Spleen (tissue), 11 donors: ENCODE measurements around the gene PTPRCAP. TPM values are rescaled to one million over a fixed set of nuclear protein-coding genes. Genes with fewer than 3 reads are reported as not detected.

Experiments
- DNase-seq: peaks from one replicate; pipeline ENCODE4 v3.0.0-alpha.2; 2020
- H3K27ac ChIP-seq, 8 donors: fragments of 200-600 bp; sonication (generic) in 7 of 8; 1 replicate in 4 of 8; 2 replicates in 4 of 8; pipeline versions ENCODE4 v1.5.0 to v1.8.0; 2016 to 2021; ENCODE audit warnings: inconsistent platforms in 4 of 8, mild to moderate bottlenecking in 4 of 8, moderate library complexity in 1 of 8
- H3K27me3 ChIP-seq, 7 donors: fragments of 200-600 bp; sonication (generic) in 6 of 7; replicated peaks in 1 of 7; 1 replicate in 4 of 7; 2 replicates in 3 of 7; pipeline versions ENCODE4 v1.5.0 to v1.8.0; 2016 to 2021; ENCODE audit warnings: inconsistent platforms in 3 of 7, mild to moderate bottlenecking in 1 of 7
- H3K36me3 ChIP-seq, 6 donors: fragments of 200-600 bp; sonication (generic) in 5 of 6; 1 replicate in 4 of 6; 2 replicates in 2 of 6; pipeline versions ENCODE4 v1.5.0 to v1.8.0; 2016 to 2021; ENCODE audit warnings: inconsistent platforms in 2 of 6
- H3K4me1 ChIP-seq, 6 donors: fragments of 200-600 bp; sonication (generic) in 5 of 6; 1 replicate in 3 of 6; 2 replicates in 3 of 6; pipeline versions ENCODE4 v1.5.0 to v1.8.0; 2016 to 2021; ENCODE audit warnings: inconsistent platforms in 3 of 6
- H3K4me3 ChIP-seq, 8 donors: fragments of 200-600 bp; sonication (generic) in 7 of 8; 1 replicate in 4 of 8; 2 replicates in 4 of 8; pipeline versions ENCODE4 v1.5.0 to v1.8.0; 2016 to 2021; ENCODE audit warnings: inconsistent platforms in 4 of 8, mild to moderate bottlenecking in 4 of 8, moderate library complexity in 2 of 8
- H3K9me3 ChIP-seq, 8 donors: fragments of 200-600 bp; sonication (generic) in 7 of 8; 1 replicate in 4 of 8; 2 replicates in 4 of 8; pipeline versions ENCODE4 v1.5.0 to v1.8.0; 2016 to 2021; ENCODE audit warnings: inconsistent platforms in 4 of 8
- POLR2A ChIP-seq, 3 donors: fragments of 450-650 bp; IDR thresholded peaks; one replicate each; pipeline ENCODE4 v1.5.1; 2017; ENCODE audit warnings: antibody characterized with exemption in 3 of 3, mild to moderate bottlenecking in 1 of 3
- POLR2AphosphoS5 ChIP-seq, 3 donors: sonication (generic); formaldehyde crosslinking; IDR thresholded peaks; one replicate each; pipeline ENCODE4 v1.5.1; 2017; ENCODE audit warnings: antibody characterized with exemption in 3 of 3
- WGBS, 5 donors: extraction: QIAGEN DNeasy Blood & Tissue Kit in 3 of 5; methylation state at CpG; one replicate each; pipeline versions ENCODE4 v1.1.5 to v1.1.7; 2013 to 2018; 5-methylcytosine and 5-hydroxymethylcytosine counted together
- intact Hi-C: fragments of 100-400 bp; cut with DNase I; formaldehyde crosslinking; loops from one replicate; pipeline ENCODE4 v1.15.0; 2023; ENCODE audit warnings: low total_unique reads
- polyA plus RNA-seq, 3 donors: library from polyadenylated mRNA; stranded (reverse); fragments of 200-250 nt; gene quantifications; one replicate each; pipeline ENCODE4 v1.2.1, GENCODE V29; 2013
- total RNA-seq, 7 donors: library from RNA; depleted of rRNA in 3 of 7; stranded (reverse); fragments of >200 nt in 3 of 7; fragmentation: NEBNext Ultra II Directional in 4 of 7; extraction: Animal tissue kit (Norgen Biotek cat#: 25700) in 4 of 7; gene quantifications; one replicate each; pipeline versions ENCODE4 v1.1.0 to v1.2.1, GENCODE V29; 2016 to 2021
- TF ChIP-seq, protein P1 (sequence below), 11 experiments: fragments of 200-600 bp in 7 of 11; fragments of 450-650 bp in 4 of 11; sonication (generic) in 4 of 11; IDR thresholded peaks in 8 of 11; conservative IDR thresholded peaks in 3 of 11; 1 replicate in 7 of 11; 2 replicates in 4 of 11; pipeline versions ENCODE4 v1.4.0 to v1.8.0; 2016 to 2021; ENCODE audit warnings: antibody characterized with exemption in 11 of 11, inconsistent platforms in 4 of 11, mild to moderate bottlenecking in 1 of 11
- donor health status: healthy with polysubstance abuse.
- donor health status: DM: no; HTN: no; CAD: no; lungs with moderate emphysema.
- donor health status: DM: no; HTN: no; CAD: no.
- donor health status: Bipolar disorder and iron deficiency.
- donor health status: healthy.
- donor health status: DM: no; HTN: no; CAD: no.
- donor health status: DM: yes; HTN: yes; CAD: no.

PTPRCAP gene
- total and polyA plus RNA-seq, 10 donors: 119 to 557 (median 238) TPM

DNA sequence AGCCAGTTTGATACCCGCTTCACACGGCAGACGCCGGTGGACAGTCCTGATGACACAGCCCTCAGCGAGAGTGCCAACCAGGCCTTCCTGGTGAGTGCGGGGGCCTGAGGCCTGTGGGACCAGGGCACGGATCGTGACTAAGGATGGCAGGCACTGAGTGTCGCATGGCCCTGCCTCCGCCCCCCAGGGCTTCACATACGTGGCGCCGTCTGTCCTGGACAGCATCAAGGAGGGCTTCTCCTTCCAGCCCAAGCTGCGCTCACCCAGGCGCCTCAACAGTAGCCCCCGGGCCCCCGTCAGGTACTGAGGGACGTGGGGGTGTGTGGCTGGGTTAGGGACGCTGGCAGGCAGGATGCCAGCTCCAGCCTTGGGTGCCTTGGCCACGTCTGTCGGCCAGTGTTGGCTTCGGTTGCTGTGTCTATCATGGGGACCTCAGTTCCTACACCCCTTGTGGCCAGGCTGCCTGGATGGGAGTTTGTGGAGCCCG, 3.0 kb downstream of the PTPRCAP start:
- Histone ChIP-seq H3K27ac (peak overlapping the region in 7 of 8 donors; percentile 28 to 97 (median 87)), H3K27me3 (no peaks in the 10 kb centered on the region), H3K4me3 (peak overlapping the region in 6 of 8 donors; percentile 67 to 95 (median 76)), H3K9me3 (no peaks in the 10 kb centered on the region), H3K4me1 (peaks cover 26 to 100% (median 83%) of the 10 kb centered on the region in 6 donors), H3K36me3 (peaks cover 6 to 99% (median 55%) of the 10 kb centered on the region in 6 donors)
- DNase-seq: peak; percentile 86
- 57 to 75% (median 70%) methylated on average over 20 to 23 of the region's 23 CpGs; no CpG with 5 or more reads in 1 of the 5 donors for WGBS, 5 donors
- no peak for TF ChIP-seq POLR2A (IDR thresholded peaks at IDR 0.05)
- TF ChIP-seq POLR2AphosphoS5 (IDR thresholded peaks at IDR 0.05): peak; percentile 77 to 84 (median 79)
- intact Hi-C loops: no loop called here

GRCh38 chr11:67433536-67434394, 3.7 kb downstream of the PTPRCAP start:
- Histone ChIP-seq H3K27ac (peak overlapping the region in 7 of 8 donors; percentile 28 to 97 (median 87)), H3K4me1 (peaks cover 28 to 100% (median 83%) of the 10 kb centered on the region in 6 donors), H3K9me3 (no peaks in the 10 kb centered on the region), H3K4me3 (peak overlapping the region in 1 of 8 donors; percentile 95), H3K36me3 (peaks cover 6 to 96% (median 56%) of the 10 kb centered on the region in 6 donors), H3K27me3 (no peaks in the 10 kb centered on the region)
- DNase-seq: peak; percentile 80
- intact Hi-C loops: no loop called here
- peak; percentile 17 to 55 (median 45) for TF ChIP-seq POLR2AphosphoS5 (IDR thresholded peaks at IDR 0.05)
- no peak for TF ChIP-seq POLR2A (IDR thresholded peaks at IDR 0.05)
- WGBS, 5 donors: 64 to 81% (median 78%) methylated on average over 19 to 22 of the region's 22 CpGs

DNA sequence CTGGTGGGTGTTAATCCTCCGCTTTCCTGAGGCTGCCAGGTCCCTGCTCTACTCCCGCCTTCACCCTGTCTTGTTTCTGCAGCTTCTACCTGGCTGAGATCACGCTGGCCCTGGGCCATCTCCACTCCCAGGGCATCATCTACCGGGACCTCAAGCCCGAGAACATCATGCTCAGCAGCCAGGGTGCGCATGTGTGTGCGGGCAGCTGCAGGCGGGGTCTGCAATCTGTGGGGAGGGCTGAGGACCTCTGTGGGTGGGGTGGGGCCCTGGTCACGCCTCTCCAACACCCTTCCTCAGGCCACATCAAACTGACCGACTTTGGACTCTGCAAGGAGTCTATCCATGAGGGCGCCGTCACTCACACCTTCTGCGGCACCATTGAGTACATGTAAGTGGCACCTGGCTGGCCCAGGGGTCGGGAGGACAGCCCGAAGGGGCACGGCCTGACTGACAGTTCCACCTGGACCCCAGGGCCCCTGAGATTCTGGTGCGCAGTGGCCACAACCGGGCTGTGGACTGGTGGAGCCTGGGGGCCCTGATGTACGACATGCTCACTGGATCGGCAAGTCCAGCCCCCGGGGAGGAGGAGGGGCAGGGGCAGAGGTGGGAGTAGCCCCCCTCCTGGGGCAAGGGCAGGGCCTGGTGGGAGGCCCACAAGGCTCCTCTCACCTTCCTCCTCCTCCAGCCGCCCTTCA, 4.7 kb downstream of the PTPRCAP start:
- Histone ChIP-seq H3K27ac (peak overlapping the region in 6 of 8 donors; percentile 28 to 97 (median 91)), H3K27me3 (no peaks in the 10 kb centered on the region), H3K36me3 (peaks cover 6 to 86% (median 54%) of the 10 kb centered on the region in 6 donors), H3K4me3 (no peak overlapping the region), H3K4me1 (peaks cover 26 to 96% (median 80%) of the 10 kb centered on the region in 6 donors), H3K9me3 (no peaks in the 10 kb centered on the region)
- intact Hi-C loops: no loop called here
- peak; percentile 24 to 84 (median 64) for TF ChIP-seq POLR2AphosphoS5 (IDR thresholded peaks at IDR 0.05)
- no peak for TF ChIP-seq POLR2A (IDR thresholded peaks at IDR 0.05)
- TF ChIP-seq, protein P1, sequence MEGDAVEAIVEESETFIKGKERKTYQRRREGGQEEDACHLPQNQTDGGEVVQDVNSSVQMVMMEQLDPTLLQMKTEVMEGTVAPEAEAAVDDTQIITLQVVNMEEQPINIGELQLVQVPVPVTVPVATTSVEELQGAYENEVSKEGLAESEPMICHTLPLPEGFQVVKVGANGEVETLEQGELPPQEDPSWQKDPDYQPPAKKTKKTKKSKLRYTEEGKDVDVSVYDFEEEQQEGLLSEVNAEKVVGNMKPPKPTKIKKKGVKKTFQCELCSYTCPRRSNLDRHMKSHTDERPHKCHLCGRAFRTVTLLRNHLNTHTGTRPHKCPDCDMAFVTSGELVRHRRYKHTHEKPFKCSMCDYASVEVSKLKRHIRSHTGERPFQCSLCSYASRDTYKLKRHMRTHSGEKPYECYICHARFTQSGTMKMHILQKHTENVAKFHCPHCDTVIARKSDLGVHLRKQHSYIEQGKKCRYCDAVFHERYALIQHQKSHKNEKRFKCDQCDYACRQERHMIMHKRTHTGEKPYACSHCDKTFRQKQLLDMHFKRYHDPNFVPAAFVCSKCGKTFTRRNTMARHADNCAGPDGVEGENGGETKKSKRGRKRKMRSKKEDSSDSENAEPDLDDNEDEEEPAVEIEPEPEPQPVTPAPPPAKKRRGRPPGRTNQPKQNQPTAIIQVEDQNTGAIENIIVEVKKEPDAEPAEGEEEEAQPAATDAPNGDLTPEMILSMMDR (IDR thresholded peaks at IDR 0.05 in 8 of 11, conservative IDR thresholded peaks at IDR 0.05 in 3 of 11): no peak
- 82 to 89% (median 86%) methylated on average over 11 to 22 of the region's 22 CpGs for WGBS, 5 donors
- DNase-seq: peak; percentile 80

GRCh38 chr11:67431346-67432249, 5.9 kb downstream of the PTPRCAP start:
- no peak overlapping the region for H3K4me3 ChIP-seq
- intact Hi-C loops: no loop called here
- no peak for DNase-seq
- TF ChIP-seq, protein P1 (IDR thresholded peaks at IDR 0.05 in 8 of 11, conservative IDR thresholded peaks at IDR 0.05 in 3 of 11): no peak
- peak in 2 of 3 donors; percentile 34 to 64 for TF ChIP-seq POLR2AphosphoS5 (IDR thresholded peaks at IDR 0.05)
- no peaks in the 10 kb centered on the region for H3K27me3 ChIP-seq
- WGBS, 5 donors: 86 to 94% (median 92%) methylated on average over 22 to 24 of the region's 24 CpGs
- H3K4me1 ChIP-seq: peaks cover 31 to 91% (median 76%) of the 10 kb centered on the region in 6 donors
- no peaks in the 10 kb centered on the region for H3K9me3 ChIP-seq
- peak overlapping the region in 1 of 8 donors; percentile 2 for H3K27ac ChIP-seq
- peaks cover 6 to 75% (median 54%) of the 10 kb centered on the region in 6 donors for H3K36me3 ChIP-seq
